22Rv1 (cell line): ENCODE results near the gene MEDAG.

Experiments
- ZFX ChIP-seq: fragments of 450-650 bp; IDR thresholded peaks from 2 replicates; pipeline ENCODE4 v1.6.1; 2017; ENCODE audit warnings: antibody characterized with exemption, borderline replicate concordance
- TF ChIP-seq, protein P1 (sequence below): fragments of 450-650 bp; IDR thresholded peaks from 2 replicates; pipeline ENCODE4 v1.5.1; 2017; ENCODE audit warnings: mild to moderate bottlenecking

DNA sequence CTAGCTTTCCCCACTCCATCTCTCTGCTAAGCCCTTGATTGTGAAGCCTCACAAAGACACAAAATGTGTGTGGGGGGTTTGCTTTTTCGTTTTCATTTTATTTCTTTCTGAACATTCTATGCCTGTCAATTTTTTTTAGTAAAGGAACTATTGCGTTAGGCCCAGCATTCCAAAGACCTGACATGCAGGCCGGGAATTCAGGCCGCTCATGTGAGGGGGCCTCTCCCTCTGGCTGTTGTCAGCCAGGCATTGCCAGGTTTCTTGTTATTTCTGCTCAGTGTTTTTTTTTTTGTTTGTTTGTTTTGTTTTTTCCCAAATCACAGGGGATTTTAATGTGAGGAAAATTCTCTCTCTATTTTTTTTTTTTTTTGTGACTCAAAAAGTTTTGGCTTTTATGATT, 10.3 kb upstream of the MEDAG start:
- TF ChIP-seq, protein P1, sequence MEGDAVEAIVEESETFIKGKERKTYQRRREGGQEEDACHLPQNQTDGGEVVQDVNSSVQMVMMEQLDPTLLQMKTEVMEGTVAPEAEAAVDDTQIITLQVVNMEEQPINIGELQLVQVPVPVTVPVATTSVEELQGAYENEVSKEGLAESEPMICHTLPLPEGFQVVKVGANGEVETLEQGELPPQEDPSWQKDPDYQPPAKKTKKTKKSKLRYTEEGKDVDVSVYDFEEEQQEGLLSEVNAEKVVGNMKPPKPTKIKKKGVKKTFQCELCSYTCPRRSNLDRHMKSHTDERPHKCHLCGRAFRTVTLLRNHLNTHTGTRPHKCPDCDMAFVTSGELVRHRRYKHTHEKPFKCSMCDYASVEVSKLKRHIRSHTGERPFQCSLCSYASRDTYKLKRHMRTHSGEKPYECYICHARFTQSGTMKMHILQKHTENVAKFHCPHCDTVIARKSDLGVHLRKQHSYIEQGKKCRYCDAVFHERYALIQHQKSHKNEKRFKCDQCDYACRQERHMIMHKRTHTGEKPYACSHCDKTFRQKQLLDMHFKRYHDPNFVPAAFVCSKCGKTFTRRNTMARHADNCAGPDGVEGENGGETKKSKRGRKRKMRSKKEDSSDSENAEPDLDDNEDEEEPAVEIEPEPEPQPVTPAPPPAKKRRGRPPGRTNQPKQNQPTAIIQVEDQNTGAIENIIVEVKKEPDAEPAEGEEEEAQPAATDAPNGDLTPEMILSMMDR, result no peak
- no peak for TF ChIP-seq ZFX
